KOPT-K1 (cell line): ENCODE measurements around the gene DMKN.
"Not testable (repeated sequence)": the region's sequence is repeated elsewhere in the genome, so short reads cannot be mapped to it uniquely, and the experiment has no call there.

Source experiments
- H3K27ac ChIP-seq: fragments of 200-600 bp; sonication (generic); 2 replicates; pipeline ENCODE4 v1.5.1; 2016; ENCODE audit warnings: antibody characterized with exemption, mild to moderate bottlenecking, low read depth, low read length; ENCODE audit not compliant: poor library complexity, severe bottlenecking
- H3K36me3 ChIP-seq: fragments of 200-600 bp; sonication (generic); 2 replicates; pipeline ENCODE4 v1.5.1; 2017; ENCODE audit warnings: antibody characterized with exemption, mild to moderate bottlenecking, low read length, moderate library complexity; ENCODE audit not compliant: insufficient read depth
- H3K9me3 ChIP-seq: fragments of 200-600 bp; sonication (generic); 2 replicates; pipeline ENCODE4 v1.5.1; 2017; ENCODE audit warnings: antibody characterized with exemption, low read length, mild to moderate bottlenecking; ENCODE audit not compliant: insufficient read depth, poor library complexity, severe bottlenecking

The DMKN gene

DNA sequence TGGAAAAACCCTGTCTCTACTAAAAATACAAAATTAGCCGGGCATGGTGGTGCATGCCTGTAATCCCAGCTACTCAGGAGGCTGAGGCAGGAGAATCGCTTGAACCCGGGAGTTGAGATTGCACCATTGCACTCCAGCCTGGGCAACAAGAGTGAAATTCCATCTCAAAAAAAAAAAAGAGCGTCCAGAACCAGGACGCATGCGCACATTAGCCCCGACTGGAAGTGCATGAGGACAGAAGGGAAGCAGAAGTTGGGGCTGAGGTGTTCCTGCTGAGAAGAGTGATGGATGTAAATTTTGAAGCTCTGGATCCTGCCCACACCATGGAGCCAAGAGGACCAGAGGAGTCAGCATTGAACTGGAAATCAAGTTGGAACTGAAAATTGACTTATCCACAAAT, 38.9 kb downstream of the DMKN start:
- not testable (repeated sequence) for H3K36me3 ChIP-seq, H3K9me3 ChIP-seq, H3K27ac ChIP-seq

DNA sequence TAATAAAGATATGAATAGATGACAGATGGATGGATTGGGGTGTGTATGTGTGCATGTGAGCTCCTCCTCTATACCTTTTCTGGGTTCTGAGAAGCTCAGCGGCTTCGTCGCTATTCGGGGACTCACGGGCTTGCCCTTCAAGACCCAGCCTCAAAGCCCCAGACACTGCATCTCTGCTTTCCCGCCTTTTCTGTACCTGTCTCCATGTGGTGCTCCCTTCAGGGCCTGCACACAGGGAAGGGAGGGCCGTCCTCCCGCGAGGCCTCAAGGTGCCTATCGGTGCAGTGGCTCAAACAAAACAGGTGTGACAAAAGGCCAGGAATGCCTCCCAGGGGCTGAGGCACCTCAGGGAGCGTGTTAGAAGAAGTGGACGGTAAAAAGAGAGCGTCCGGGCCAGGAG, 39.3 kb downstream of the DMKN start:
- Histone ChIP-seq H3K27ac (no peak overlapping the region), H3K9me3 (no peaks in the 10 kb centered on the region), H3K36me3 (no peaks in the 10 kb centered on the region)

DNA sequence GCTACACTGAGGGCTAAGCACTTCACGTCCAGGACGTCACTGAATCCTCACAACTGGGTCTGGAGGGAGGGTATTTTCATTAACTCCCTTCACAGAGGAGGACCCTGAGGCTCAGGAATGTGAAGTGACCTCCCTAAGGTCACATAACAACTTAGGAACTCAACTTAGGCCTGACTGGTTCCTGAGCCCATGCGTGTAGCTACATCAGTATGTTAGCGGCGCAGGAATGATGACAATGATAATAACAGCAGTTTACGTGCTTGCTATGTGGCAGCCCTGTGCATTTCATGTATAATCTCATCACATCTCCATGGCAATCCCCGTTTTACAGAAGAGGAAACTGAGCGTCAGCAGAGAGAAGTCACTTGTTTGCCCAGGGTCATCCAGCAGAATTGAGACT, 41.5 kb downstream of the DMKN start:
- Histone ChIP-seq H3K9me3 (no peaks in the 10 kb centered on the region), H3K36me3 (no peaks in the 10 kb centered on the region), H3K27ac (no peak overlapping the region)

DNA sequence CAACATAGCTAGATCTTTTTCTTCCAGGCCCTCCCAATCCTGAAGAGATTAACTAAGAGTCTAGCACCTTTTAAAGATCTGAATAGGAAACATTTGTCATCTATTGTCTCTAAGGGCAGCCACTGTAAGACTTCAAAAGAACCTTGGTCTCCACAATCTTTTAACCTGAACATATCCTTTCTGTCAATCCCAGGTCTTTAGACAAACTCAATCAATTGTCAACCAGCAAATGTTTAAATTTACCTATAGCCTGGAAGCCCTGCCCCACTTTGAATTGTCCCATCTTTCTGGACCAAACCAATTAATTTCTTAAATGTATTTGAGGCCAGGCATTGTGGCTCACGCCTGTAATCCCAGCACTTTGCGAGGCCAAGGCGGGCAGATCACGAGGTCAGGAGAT, 42.4 kb downstream of the DMKN start:
- H3K9me3 ChIP-seq, H3K36me3 ChIP-seq, H3K27ac ChIP-seq: not testable (repeated sequence)

DNA sequence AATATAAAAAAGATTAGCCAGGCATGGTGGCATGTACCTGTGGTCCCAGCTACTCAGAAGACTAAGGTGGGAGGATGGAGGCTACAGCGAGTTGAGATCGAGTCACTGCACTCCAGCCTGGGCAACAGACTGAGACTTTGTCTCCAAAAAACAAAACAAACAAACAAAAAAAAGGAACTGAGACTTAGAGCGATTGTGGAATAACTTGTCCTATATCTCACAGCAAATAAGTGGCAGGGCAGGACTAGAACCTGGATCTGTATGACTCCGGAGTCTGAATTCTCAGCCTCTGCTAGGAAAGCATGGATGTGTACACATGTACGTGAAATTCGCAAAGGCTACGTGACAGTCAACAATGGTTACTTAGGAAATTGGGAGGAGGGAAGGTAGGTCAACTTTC, 43.3 kb downstream of the DMKN start:
- Histone ChIP-seq H3K9me3 (no peaks in the 10 kb centered on the region), H3K27ac (no peak overlapping the region), H3K36me3 (no peaks in the 10 kb centered on the region)

DNA sequence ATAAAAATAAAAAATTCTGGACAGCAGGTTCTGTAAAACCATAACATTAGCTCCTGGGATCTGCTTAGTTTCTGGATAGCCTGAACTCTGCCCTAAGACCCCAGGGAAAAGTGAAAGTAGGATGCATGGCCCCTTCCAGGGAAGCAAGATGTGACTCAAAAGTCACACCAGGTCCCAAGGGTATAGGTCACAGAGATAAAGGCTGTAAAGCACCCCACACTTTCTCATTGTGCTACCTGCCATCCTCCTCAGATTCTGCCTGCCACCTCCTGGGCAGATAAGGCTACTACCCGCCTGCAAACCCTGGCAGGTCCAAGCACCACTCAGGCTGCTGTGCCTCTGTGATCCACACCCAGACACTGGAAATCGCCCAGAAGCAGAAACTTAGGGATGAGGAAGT, 44.8 kb downstream of the DMKN start:
- H3K27ac ChIP-seq: no peak overlapping the region
- no peaks in the 10 kb centered on the region for H3K9me3 ChIP-seq
- no peaks in the 10 kb centered on the region for H3K36me3 ChIP-seq

DNA sequence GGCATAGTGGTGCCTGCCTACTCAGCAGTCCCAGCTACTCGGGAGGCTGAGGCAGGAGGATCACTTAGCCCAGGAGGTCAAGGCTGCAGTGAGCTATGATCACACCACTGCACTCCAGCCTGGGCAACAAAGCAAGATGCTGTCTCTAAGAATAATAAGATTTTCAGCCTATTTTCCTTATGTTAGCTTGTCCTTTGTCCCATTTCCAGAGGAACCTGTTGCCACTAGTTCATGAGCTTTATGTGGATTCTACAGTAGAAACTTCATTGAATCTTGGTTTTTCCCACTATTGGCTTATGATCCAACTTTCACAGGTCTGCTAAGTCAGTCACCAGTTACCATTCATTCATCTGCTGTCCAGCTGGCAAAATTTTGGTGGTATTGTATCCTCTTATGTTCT, 47.2 kb downstream of the DMKN start:
- H3K27ac ChIP-seq: no peak overlapping the region
- no peaks in the 10 kb centered on the region for H3K9me3 ChIP-seq
- no peaks in the 10 kb centered on the region for H3K36me3 ChIP-seq

DNA sequence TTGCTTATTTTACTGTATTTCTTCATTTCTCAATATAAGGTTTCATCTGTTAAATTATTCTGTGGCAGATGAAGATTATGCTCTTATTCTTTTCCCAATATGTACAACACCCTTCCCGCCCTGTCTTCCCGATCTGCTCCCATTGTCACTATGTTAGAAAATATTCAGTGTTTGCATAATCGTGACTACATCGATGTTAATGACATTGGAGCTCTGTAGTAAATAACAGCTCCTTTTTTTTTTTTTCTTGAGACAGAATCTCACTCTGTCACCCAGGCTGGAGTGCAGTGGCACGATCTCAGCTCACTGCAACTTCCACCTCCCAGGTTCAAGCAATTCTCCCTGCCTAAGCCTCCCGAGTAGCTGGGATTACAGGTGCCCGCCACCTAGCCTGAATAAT, 50.5 kb downstream of the DMKN start:
- peak overlapping the region; percentile 80 for H3K27ac ChIP-seq
- not testable (repeated sequence) for H3K36me3 ChIP-seq, H3K9me3 ChIP-seq

DNA sequence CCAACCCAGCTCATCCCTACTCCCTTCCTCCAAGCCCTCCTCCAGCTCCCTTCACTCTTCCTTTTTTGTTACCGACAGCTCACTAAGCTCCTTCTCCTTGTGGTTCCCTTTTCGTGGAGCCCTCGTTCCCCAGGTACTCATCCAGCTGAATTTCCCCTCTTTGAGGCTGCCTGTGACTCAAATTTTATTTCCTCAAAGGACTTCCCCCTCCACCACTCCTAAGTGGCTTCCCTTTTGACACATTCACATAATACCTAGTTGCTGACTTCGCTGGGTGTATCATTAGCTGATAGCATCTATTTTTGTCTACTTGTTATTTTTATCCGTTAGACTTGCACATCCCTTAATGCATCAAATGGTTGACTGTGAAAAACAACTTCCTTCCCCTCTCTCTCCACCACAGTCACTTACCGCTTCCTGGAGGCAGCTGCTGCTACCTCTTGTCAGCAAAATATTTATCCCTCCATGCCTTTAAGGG, 50.9 kb downstream of the DMKN start:
- Histone ChIP-seq H3K9me3 (no peaks in the 10 kb centered on the region), H3K36me3 (no peaks in the 10 kb centered on the region), H3K27ac (peak overlapping the region; percentile 80)

DNA sequence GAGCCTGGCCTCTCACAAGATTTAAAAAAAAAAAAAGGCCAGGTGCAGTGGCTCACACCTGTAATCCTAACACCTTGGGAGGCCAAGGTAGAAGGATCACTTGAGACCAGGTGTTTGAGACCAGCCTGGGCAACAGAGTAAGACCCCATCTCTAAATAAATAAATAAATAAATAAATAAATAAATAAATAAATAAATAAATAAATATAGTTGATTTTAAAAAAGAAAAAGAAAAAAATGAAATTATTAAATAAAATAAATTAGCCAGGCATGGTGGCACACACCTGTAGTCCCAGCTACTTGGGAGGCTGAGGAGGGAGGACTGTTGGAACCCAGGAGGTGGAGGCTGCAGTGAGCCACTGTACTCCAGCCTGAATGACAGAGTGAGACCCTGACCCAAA, 51.7 kb downstream of the DMKN start:
- peak overlapping the region; percentile 80 for H3K27ac ChIP-seq
- H3K9me3 ChIP-seq, H3K36me3 ChIP-seq: not testable (repeated sequence)

DNA sequence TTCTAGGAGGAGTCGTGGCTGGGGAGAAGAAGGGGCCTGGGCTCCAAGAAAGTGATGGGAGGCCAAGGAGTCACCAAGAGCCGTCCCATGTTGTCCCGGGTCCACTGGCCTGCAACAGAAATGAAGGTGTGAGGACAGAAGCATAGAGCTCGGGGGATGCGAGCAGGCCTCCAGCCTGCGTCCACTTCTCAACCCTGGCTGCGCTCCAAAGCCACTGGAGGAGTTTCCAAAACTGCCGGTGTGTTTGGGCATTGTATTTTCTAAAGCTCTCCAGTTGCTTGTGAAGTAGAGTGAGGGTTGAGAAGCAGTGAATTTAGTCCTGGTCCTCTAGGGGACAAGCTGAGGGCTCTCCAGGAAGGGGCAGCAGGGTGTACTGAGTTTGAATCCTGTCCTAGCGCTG, 52.4 kb downstream of the DMKN start:
- H3K27ac ChIP-seq: peak overlapping the region; percentile 29

DNA sequence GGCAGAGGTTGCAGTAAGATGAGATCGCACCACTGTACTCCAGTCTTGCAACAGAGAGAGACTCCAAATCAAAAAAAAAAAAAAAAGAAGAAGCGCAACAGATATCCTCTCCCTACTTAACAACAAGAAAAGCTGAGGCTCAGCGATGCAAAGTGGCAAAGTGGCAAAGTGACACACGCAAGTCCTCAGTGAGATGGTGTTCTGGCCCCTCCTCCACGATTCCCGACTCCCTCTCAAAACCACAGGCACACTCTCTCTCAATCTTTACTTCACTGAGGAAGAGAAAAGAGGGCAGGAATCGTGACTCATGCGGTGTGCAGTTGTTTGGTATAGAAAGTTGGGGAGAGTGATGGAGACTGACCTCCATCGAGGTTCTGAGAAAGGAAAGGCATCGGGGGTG, 52.8 kb downstream of the DMKN start:
- H3K27ac ChIP-seq: peak overlapping the region; percentile 29
- H3K9me3 ChIP-seq: no peaks in the 10 kb centered on the region
- H3K36me3 ChIP-seq: no peaks in the 10 kb centered on the region

More for the DNA sequence above, 52.4 kb downstream of the DMKN start:
- no peaks in the 10 kb centered on the region for H3K9me3 ChIP-seq
- no peaks in the 10 kb centered on the region for H3K36me3 ChIP-seq

DNA sequence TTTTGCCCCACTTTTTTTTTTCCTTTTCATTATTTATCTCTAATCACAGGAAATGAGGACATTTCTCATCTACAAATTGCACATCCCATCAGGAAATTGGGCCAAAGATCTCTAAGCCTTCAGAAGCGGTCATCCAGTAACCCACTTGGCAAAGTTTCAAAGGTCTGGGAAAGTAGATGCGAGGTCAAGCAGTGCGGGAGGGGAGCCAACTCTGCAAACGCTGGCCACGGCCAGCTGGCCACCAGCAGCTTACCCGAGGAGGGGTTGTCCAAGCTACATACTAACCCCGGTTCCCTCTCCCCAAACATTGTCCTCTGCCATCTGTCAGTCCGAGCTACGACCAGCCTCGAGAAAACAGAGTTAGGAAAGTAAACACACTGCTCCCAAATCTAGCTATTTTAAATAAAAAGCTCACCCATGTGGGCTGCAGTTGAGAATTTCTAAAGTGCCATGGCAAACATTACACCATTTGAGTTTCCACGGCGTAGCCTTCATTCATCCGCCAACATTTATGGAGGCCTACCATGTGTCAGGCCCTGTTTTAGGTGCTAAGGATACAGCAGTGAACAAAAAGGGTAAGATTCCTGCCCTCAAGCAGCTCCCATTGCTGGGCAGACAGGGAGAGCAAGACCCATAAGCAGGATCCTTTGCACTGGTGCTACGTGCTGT, 53.9 kb downstream of the DMKN start:
- Histone ChIP-seq H3K27ac (no peak overlapping the region), H3K9me3 (no peaks in the 10 kb centered on the region)

DNA sequence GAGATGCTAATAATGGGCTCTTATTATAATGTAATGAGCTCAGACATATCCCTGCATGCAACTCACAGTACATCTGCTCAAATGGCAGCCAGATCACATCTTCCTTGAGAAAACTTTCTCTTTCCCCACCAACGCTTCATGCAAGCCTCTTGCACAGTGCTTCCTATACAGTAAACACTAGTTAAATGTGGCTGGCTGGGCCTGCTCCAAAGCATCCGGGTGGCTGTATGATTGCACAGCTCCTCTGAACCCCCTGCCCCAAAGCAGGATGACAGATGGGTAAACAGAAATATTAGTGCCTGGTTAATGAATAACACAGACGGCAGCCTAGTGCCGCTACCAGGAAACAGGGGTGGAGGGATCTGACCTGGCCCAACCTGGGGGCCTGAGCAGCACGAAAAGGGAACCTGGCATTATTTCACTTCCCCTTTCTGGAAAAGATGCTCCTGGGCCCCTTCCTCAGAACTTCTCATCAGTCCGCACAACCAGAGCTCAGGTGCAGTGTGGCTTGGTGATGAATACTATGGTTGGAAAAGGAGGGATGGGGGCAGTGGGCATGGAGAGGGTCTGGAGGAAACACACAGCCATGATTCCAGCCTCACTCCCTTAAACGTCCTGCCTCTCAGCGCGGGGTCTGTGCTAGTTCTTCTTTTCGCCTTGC, 54.6 kb downstream of the DMKN start:
- Histone ChIP-seq H3K9me3 (no peaks in the 10 kb centered on the region), H3K36me3 (no peaks in the 10 kb centered on the region), H3K27ac (no peak overlapping the region)

More for the DNA sequence above, 53.9 kb downstream of the DMKN start:
- H3K36me3 ChIP-seq: no peaks in the 10 kb centered on the region

DNA sequence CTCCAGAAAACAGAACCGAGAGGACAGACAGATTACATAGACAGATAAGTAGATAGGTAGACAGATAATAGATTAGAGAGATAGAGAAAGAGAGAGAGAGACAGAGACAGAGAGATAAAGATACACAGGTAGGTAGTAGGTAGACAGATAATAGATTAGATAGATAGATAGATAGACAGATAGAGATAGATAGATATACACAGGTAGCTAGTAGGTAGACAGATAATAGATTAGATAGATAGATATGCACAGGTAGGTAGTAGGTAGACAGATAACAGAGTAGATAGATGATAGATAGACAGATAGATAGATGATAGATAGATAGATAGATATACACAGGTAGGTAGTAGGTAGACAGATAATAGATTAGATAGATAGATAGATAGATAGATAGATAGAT, 55.3 kb downstream of the DMKN start:
- no peaks in the 10 kb centered on the region for H3K36me3 ChIP-seq
- no peaks in the 10 kb centered on the region for H3K9me3 ChIP-seq
- no peak overlapping the region for H3K27ac ChIP-seq

DNA sequence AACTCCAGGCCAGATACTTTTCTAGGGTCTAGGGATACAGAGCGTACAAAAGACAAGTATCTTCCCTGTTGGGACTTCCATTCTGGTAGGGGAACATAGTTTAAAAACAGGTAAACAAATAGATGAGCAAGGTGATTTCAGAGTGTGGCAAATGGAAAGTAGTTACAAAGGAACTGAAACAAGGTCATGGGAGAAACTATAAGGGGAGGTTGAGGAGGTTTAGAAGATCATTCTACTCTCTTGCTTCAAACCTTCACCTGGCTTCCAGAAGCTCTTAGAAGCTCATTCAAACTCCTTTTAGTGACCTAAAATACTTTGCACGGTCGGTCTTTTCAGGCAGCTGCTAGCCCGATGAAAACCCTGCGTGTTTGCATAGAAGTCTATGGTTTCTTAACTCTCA, 56.3 kb downstream of the DMKN start:
- no peak overlapping the region for H3K27ac ChIP-seq
- no peaks in the 10 kb centered on the region for H3K36me3 ChIP-seq
- H3K9me3 ChIP-seq: no peaks in the 10 kb centered on the region
